HG03039 (cell line): ENCODE measurements around the gene PCDHB14.
"Not testable (repeated sequence)": the region's sequence is repeated elsewhere in the genome, so short reads cannot be mapped to it uniquely, and the experiment has no call there.

Experiments used
- ATAC-seq: cut with Tn5 transposase; IDR thresholded peaks from one replicate; pipeline ENCODE4 v1.9.1; 2021; ENCODE audit warnings: mild to moderate bottlenecking, moderate library complexity; ENCODE audit not compliant: unreplicated experiment

PCDHB14 gene

DNA sequence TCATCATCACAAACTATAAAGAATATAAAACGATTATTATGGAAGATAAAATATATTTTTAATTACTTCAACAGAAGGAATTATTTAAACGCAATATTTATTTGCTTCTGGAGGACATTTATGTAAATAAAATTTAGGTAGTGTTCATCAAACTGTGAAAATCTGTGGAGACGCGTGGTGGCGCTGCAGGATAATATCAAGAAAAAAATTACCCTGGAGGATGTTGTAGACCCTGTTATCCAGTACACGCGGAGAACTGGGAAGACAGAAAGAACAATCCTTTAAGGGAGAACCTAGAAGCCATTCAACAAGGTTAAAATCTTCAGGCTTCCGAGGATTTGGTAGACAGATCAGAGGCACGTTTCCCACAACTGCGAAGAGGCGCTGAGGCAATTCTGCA lies 14.7 kb upstream of the PCDHB14 start, which contains the start of gene PCDHB12:
Gene PCDHB12 (plus strand): TSS at position 242 of the 400 bp plus-strand sequence. CDS start 189 bp downstream, outside the sequence.
- ATAC-seq: no peak

DNA sequence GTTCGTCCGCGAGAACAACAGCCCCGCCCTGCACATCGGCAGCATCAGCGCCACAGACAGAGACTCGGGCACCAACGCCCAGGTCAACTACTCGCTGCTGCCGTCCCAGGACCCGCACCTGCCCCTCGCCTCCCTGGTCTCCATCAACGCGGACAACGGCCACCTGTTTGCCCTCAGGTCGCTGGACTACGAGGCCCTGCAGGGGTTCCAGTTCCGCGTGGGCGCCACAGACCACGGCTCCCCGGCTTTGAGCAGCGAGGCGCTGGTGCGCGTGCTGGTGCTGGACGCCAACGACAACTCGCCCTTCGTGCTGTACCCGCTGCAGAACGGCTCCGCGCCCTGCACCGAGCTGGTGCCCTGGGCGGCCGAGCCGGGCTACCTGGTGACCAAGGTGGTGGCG lies 12.9 kb upstream of the PCDHB14 start:
- not testable (repeated sequence) for ATAC-seq

DNA sequence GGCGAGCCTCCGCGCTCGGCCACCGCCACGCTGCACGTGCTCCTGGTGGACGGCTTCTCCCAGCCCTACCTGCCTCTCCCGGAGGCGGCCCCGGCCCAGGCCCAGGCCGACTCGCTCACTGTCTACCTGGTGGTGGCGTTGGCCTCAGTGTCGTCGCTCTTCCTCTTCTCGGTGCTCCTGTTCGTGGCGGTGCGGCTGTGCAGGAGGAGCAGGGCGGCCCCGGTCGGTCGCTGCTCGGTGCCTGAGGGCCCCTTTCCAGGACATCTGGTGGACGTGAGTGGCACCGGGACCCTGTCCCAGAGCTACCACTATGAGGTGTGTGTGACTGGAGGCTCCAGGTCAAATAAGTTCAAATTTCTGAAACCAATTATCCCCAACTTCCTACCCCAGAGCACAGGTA lies 12.3 kb upstream of the PCDHB14 start:
- not testable (repeated sequence) for ATAC-seq

DNA sequence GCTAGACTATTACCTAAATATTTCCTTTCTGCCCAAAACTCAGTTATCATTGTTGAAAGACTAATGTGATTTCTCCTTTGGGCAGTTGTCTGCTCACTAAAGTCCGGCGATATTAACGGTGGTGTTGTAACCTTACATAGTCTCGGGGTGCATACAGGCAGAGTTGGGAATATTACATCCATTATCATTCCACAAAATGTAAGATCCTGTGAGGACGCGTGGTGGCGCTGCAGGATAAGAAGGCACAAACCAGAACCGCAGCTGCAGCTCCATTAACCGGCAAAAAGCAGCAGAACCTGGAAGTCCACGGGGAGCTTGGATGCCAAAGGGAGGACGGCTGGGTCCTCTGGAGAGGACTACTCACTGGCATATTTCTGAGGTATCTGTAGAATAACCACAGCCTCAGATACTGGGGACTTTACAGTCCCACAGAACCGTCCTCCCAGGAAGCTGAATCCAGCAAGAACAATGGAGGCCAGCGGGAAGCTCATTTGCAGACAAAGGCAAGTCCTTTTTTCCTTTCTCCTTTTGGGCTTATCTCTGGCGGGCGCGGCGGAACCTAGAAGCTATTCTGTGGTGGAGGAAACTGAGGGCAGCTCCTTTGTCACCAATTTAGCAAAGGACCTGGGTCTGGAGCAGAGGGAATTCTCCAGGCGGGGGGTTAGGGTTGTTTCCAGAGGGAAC lies 9.3 kb upstream of the PCDHB14 start, which contains the start of gene PCDHB13:
Gene PCDHB13 (plus strand): TSS at position 264 of the 684 bp plus-strand sequence. CDS start 205 bp downstream, at position 469.
- ATAC-seq: not testable (repeated sequence)

DNA sequence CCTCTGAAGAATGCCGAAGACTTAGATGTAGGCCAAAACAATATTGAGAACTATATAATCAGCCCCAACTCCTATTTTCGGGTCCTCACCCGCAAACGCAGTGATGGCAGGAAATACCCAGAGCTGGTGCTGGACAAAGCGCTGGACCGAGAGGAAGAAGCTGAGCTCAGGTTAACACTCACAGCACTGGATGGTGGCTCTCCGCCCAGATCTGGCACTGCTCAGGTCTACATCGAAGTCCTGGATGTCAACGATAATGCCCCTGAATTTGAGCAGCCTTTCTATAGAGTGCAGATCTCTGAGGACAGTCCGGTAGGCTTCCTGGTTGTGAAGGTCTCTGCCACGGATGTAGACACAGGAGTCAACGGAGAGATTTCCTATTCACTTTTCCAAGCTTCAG lies 8.6 kb upstream of the PCDHB14 start:
- ATAC-seq: not testable (repeated sequence)

DNA sequence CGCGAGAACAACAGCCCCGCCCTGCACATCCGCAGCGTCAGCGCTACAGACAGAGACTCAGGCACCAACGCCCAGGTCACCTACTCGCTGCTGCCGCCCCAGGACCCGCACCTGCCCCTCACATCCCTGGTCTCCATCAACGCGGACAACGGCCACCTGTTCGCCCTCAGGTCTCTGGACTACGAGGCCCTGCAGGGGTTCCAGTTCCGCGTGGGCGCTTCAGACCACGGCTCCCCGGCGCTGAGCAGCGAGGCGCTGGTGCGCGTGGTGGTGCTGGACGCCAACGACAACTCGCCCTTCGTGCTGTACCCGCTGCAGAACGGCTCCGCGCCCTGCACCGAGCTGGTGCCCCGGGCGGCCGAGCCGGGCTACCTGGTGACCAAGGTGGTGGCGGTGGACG lies 7.6 kb upstream of the PCDHB14 start:
- ATAC-seq: not testable (repeated sequence)

DNA sequence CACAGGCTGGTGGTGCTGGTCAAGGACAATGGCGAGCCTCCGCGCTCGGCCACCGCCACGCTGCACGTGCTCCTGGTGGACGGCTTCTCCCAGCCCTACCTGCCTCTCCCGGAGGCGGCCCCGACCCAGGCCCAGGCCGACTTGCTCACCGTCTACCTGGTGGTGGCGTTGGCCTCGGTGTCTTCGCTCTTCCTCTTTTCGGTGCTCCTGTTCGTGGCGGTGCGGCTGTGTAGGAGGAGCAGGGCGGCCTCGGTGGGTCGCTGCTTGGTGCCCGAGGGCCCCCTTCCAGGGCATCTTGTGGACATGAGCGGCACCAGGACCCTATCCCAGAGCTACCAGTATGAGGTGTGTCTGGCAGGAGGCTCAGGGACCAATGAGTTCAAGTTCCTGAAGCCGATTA lies 7.1 kb upstream of the PCDHB14 start:
- not testable (repeated sequence) for ATAC-seq

DNA sequence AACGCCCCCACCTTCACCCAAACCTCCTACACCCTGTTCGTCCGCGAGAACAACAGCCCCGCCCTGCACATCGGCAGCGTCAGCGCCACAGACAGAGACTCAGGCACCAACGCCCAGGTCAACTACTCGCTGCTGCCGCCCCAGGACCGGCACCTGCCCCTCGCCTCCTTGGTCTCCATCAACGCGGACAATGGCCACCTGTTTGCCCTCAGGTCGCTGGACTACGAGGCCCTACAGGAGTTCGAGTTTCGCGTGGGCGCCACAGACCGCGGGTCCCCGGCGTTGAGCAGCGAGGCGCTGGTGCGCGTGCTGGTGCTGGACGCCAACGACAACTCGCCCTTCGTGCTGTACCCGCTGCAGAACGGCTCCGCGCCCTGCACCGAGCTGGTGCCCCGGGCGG lies 1.7 kb downstream of the PCDHB14 start:
- not testable (repeated sequence) for ATAC-seq

DNA sequence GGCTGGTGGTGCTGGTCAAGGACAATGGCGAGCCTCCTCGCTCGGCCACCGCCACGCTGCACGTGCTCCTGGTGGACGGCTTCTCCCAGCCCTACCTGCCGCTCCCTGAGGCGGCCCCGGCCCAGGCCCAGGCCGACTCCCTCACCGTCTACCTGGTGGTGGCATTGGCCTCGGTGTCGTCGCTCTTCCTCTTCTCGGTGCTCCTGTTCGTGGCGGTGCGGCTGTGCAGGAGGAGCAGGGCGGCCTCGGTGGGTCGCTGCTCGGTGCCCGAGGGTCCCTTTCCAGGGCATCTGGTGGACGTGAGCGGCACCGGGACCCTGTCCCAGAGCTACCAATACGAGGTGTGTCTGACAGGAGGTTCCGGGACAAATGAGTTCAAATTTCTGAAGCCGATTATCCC lies 2.3 kb downstream of the PCDHB14 start:
- ATAC-seq: not testable (repeated sequence)

DNA sequence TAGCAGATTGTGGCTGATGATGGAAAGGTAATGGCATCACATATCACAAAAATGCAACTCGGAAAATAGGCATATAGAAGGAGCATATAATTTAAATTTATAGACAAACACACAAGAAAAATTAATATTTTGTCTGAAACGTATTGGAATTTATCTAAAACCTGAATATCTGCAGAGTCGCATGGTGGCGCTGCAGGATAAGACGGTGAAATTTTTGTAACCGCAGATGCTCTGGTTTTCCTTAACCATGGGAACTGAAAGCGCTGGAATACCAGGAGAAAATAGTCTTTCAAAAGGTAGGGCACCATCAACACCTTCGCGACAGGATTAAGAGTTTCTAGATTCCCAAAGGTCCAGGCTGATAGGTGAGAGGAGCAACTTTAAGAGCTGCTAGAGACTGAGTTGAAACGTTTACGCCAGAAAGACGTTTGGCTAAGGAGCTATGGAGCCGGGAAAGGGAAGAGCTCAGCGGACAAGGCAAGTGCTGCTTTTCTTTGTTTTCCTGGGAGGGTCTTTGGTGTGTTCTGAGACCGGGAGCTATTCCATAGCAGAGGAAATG lies 11.0 kb downstream of the PCDHB14 start:
- ATAC-seq: no peak

DNA sequence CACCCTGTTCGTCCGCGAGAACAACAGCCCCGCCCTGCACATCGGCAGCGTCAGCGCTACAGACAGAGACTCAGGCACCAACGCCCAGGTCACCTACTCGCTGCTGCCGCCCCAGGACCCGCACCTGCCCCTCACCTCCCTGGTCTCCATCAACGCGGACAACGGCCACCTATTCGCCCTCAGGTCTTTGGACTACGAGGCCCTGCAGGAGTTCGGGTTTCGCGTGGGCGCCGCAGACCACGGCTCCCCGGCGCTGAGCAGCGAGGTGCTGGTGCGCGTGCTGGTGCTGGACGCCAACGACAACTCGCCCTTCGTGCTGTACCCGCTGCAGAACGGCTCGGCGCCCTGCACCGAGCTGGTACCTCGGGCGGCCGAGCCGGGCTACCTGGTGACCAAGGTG lies 12.8 kb downstream of the PCDHB14 start:
- not testable (repeated sequence) for ATAC-seq

DNA sequence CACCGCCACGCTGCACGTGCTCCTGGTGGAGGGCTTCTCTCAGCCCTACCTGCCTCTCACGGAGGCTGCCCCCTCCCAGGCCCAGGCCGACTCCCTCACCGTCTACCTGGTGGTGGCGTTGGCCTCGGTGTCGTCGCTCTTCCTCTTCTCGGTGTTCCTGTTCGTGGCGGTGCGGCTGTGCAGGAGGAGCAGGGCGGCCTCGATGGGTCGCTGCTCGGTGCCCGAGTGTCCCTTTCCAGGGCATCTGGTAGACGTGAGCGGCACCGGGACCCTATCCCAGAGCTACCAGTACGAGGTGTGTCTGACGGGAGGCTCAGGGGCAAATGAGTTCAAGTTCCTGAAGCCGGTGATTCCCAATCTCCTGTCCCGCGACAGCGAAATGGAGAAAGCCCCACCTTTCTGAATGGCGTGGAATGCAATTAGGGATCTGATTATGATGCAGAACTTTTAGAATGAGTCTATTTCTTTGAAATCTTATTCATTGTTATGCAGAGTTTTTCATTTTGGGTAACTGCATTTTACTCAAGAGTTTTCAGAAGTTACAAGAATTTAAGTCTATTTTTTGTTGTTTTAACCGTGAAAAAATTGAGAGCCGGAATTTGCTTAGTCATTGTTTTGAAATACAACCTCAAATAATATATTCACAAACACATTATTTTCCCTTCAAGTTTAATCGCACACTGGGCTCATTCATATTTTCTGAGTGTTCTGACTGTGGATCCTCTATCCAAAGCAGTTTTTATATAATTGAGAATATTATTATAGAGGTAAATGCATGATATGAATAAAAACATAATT lies 13.6 kb downstream of the PCDHB14 start:
- no peak for ATAC-seq

DNA sequence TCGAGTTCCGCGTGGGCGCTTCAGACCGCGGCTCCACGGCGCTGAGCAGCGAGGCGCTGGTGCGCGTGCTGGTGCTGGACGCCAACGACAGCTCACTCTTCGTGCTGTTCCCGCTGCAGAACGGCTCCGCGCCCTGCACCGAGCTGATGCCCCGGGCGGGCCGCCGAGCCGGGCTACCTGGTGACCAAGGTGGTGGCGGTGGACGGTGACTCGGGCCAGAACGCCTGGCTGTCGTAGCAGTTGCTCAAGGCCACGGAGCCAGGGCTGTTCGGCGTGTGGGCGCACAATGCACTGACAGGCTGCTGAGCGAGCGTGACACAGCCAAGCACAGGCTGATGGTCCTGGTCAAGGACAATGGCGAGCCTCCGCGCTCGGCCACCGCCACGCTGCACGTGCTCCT lies 18.4 kb downstream of the PCDHB14 start:
- no peak for ATAC-seq

DNA sequence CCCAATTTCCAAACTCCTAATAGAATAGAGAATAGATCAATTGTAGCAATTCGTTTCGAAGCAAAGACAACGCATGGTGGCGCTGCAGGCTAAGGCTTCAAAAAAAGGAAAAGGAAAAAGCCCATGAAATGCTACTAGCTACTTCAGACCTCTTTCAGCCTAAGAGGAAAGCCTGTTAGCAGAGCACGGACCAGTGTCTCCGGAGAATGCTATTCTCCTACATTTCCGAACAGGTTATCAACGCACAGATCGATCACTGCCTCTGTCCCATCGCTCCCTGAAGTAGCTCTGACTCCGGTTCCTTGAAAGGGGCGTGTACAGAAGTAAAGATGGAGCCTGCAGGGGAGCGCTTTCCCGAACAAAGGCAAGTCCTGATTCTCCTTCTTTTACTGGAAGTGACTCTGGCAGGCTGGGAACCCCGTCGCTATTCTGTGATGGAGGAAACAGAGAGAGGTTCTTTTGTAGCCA lies 22.1 kb downstream of the PCDHB14 start, which contains the start of gene PCDHB15:
Gene PCDHB15 (plus strand): TSS at position 146 of the 468 bp plus-strand sequence. CDS start 184 bp downstream, at position 330.
- ATAC-seq: no peak

DNA sequence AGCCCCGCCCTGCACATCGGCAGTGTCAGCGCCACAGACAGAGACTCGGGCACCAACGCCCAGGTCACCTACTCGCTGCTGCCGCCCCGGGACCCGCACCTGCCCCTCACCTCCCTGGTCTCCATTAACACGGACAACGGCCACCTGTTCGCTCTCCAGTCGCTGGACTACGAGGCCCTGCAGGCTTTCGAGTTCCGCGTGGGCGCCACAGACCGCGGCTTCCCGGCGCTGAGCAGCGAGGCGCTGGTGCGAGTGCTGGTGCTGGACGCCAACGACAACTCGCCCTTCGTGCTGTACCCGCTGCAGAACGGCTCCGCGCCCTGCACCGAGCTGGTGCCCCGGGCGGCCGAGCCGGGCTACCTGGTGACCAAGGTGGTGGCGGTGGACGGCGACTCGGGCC lies 23.8 kb downstream of the PCDHB14 start:
- not testable (repeated sequence) for ATAC-seq

DNA sequence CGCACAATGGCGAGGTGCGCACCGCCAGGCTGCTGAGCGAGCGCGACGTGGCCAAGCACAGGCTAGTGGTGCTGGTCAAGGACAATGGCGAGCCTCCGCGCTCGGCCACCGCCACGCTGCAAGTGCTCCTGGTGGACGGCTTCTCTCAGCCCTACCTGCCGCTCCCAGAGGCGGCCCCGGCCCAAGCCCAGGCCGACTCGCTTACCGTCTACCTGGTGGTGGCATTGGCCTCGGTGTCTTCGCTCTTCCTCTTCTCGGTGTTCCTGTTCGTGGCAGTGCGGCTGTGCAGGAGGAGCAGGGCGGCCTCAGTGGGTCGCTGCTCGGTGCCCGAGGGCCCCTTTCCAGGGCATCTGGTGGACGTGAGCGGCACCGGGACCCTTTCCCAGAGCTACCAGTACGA lies 24.3 kb downstream of the PCDHB14 start:
- ATAC-seq: not testable (repeated sequence)

DNA sequence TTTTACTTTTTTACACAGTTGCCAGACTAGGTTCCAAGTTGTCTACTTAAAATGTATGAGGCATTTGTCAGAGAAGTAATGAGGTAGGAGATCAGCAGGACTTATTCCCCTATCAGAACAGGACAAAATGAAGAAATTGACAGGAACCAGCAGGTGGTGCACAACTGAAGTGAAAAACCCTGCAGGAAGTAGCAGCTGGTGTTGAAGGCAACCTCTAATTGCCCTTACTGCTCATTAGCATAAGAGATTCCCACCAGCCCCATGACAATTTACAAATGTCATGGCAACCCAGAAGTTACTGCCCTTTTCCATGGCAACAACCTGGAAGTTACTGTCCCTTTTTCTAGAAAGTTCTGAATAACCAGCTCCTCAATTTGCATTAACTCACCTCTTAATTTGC lies 27.4 kb downstream of the PCDHB14 start:
- no peak for ATAC-seq

DNA sequence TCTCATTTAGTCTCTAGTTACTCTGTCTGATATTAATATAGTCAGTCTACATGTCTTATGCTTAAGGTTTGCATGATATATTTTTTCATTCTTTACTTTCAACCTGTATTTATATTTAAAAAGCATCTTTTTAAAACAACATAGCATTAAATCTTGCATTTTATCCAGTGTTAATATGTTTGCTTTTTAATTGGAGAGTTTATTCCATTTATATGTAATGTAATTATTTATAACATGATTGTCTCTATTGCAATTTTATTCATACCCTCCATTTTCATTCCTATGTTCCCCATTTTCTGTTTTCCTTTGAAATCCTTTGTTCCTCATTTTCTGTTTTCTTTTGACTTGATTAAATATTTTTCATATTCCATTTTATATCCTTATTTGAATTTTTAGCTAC lies 35.3 kb downstream of the PCDHB14 start:
- no peak for ATAC-seq

DNA sequence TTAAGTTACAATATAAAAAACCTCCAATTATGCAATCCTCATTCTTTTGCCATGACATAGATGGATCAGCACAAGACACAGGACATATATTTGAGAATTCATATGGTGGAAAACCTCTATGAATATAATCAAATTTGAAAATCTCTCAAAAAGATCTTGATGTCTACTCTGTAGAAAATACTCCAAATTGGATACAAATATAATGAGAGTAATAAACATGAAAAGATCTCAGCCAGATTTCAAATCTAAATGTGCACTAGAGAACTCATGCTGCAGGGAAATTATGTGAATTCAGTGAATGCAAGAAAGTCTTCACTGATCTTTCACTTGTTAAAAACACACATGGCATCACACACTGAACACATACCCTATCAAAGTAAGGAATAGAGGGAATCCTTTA lies 35.8 kb downstream of the PCDHB14 start:
- no peak for ATAC-seq

DNA sequence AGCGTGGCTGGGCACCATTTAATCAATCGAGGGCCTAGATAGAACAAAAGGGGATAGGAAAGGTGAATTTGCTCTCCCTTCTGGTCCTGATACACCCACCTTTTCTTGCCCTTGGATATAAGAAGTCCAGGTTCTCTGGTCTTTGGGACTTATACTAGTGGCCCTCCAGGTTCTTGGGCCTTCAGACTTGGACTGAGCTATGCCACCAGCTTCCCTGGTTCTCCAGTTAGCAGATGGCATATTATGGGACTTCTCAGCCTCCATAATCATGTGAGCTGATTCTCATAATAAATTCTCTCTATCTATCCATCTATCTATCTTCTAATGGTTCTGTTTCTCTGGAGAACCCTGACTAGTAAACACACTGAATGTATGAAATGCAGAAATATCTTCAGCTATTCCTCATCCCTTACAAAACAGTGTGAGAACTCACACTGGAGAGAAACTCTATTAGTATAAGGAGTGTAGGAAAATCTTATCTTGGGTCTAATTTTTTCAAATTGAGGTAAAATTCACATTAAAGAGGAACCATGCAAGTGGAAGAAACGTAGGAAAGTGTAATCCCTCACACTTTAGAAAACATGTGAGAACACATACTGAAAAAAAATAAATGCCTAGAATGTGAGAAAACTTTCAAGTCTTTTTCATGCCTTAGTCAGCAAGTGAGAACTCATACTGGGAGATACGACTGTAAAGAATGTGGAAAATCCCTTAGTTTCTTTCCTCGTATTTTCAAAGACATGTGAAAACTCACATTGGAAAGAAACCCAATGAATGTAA lies 37.5 kb downstream of the PCDHB14 start:
- ATAC-seq: no peak

DNA sequence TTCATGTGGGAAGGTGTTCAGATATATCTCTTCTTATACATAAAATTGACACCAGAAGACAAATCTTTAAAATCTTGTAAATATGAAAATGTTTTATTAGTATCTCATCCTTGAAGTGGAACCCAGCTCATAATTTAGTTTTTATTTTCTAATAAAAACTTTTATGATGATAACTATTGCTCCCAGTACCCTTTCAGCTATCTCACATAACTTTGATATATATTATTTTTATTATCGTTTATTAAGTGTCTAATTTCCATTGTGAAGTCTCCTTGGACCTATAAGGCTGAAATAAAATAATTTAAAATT lies 38.0 kb downstream of the PCDHB14 start:
- no peak for ATAC-seq
